Globus pallidus (tissue), 1 donor: ENCODE measurements around the gene GPR85.
"Not testable (repeated sequence)": the region's sequence is repeated elsewhere in the genome, so short reads cannot be mapped to it uniquely, and the experiment has no call there.

Experiments
- DNase-seq: peaks from one replicate; pipeline ENCODE4 v3.0.0-alpha.2; 2015; ENCODE audit warnings: low spot score

The GPR85 gene

DNA sequence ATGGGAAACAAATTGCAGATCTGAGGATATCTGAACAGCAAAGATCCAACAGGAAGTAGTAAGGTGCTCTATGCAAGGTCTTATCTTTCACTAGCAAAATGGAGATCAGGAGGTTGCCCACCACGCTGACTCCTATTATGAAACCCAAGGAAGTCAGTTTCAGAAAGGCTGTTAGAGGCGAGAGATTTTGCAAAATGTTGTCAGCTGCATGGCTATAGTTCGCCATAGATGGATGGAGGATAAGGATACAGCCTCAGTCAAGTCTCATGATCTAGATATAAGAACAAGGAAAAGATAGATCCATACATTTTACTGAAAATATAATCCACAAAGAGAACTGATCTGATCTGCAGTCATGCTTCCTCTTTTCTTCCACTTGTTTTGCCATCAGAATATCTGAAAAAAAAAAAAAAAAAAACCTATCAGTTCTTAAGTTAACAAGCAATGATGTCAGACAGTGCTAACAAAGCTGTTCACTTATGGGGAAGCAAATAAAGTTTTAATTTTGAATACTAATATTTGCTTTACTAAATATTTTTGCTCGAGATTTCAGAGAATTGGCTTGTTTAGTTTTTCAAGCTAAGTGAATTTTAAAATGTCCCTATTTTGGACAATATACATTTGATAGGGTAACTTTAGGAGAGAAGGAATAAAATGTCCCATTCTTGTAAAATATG is 2.0 kb downstream of the GPR85 start:
- DNase-seq: no peak

- DNase-seq: no peak
These were observed 2.7 kb downstream of the GPR85 start for GRCh38 chr7:113083816-113084495.

- DNase-seq: no peak
These were observed 3.4 kb downstream of the GPR85 start for GRCh38 chr7:113083132-113083815.

DNA sequence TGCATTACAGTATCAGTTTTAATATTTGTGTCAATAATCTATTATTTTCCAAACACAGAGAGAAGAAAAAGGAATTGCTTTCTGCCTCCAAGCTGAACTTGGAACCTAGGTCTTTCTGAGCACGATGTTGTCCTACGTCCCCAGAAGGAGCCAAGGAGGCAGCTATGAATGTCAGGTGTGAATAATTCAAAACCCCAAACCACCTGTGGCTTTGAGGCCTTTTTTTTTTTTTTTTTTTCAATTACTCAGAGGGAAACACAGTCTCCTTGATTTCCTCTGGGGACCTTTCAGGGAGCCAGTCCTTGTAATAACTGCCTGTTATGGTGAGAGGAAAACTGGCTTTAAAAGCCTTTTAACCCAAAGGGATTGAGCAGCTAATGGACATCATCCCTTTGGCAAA is 8.3 kb downstream of the GPR85 start:
- DNase-seq: no peak

DNA sequence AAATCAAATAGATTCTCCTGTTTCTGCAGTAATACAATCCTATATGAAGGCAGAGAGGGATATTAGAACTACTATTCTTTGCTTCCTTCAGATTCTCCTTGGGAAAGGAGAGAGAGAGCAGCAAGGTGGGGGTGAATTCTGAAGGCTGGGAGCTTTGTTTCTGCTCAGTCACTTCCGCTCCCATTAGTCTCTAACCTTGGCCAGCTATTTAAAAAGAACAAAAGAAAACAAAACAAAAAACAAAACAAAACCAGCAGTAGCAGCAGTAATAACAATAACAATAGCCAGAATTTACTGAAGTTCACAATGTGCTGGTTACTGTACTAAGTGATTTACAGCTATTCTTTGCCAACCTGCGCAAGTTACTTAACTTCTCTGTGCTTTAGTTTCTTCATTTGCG is 9.9 kb downstream of the GPR85 start:
- DNase-seq: no peak

DNA sequence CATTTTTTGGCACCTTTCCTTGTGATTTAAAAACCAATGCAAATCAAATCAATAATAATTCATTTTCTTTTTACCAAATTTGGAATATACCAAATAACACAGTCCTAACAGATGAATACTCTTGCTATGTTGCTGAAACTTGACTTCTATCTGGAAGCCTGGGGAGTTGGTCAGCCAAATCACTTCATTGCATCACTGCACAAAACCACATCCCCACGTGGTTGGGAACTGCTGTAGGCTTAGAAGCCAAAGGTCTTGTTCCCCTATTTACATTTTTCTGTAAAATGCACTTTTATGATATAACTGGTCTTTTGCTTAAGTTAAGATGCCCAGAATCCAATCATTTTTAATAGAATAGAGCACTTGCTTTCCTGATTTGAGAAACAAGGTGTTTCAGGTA is 15.2 kb downstream of the GPR85 start:
- no peak for DNase-seq

- DNase-seq: no peak
These were observed 24.1 kb downstream of the GPR85 start for GRCh38 chr7:113062499-113062898.

- DNase-seq: no peak
These were observed 26.5 kb downstream of the GPR85 start for GRCh38 chr7:113060100-113060499.

DNA sequence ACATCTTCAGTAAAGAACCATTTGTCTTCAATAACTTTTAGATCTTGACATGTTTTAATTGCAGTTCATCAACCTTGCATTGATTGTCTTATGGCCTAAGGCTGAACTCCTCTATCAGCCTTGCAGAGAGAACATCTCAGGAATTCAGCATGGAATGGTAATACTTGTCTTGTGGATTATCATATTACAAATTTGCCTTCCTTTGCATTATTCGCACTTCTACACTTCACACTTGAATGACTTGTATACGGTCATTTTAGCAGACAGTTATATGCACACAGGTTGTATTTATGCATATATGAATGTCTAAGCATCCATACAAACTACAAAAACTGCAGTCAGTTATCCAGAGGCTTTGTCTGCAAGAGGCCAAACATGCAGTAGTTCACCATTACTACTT is 31.7 kb downstream of the GPR85 start:
- DNase-seq: no peak

- DNase-seq: not testable (repeated sequence)
These were observed 32.4 kb downstream of the GPR85 start for GRCh38 chr7:113054272-113054671.

DNA sequence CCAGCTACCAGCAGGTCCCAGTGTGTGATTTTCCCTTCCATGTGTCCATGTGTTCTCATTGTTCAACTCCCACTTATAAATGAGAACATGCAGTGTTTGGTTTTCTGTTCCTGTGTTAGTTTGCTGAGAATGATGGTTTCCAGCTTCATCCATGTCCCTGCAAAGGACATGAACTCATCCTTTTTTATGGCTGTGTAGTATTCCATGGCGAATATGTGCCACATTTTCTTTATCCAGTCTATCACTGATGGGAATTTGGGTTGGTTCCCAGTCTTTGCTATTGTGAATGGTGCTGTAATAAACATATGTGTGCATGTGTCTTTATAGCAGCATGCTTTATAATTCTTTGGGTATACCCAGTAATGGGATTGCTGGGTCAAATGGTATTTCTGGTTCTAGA is 37.4 kb downstream of the GPR85 start:
- DNase-seq: not testable (repeated sequence)

DNA sequence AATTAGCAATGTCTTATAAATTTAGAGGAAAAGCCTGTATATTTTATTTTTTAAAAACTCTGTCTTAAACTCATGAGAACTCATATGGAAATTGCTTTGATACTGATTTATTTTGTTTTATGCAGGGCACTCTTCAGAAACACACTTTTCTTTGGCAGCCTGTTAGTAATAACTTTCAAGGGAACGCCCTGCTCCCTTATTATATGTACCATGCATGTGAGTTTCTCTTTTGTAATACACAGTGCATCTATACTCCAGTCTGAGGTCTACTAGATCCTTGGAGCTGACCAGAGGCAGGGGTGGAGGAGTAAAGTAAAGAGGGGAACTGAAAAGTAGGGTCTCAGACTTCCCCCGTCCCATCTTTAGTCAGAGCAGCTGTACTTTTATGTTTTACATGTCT is 40.2 kb downstream of the GPR85 start:
- no peak for DNase-seq

DNA sequence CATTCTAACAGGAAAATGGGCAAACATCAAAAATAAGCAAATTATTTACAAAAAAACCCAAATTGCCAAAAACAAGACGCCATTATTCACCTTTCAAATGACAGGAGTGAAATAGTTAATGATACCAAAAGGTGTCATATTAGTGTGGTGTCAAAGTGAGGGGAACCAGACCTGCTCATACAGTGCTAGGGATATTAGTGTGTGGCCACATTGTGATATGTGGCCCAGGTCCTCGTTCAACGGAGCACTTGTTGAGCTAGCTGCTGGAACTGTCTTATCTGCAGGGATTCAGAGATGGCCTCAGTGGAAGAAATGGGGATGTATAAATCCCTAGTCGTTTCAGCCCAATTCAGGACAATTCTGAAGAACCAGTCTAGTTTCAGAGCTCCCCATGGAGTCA is 41.2 kb downstream of the GPR85 start:
- DNase-seq: no peak

- DNase-seq: no peak
These were observed 42.2 kb downstream of the GPR85 start for GRCh38 chr7:113044394-113044793.

GRCh38 chr7:113040849-113041248 is 45.8 kb downstream of the GPR85 start:
- no peak for DNase-seq

- no peak for DNase-seq
These were observed 52.7 kb downstream of the GPR85 start for GRCh38 chr7:113033959-113034358.
